ENCODE data around the gene TGFBRAP1.
"Not testable (repeated sequence)": the region's sequence is repeated elsewhere in the genome, so short reads cannot be mapped to it uniquely, and the experiment has no call there.

The TGFBRAP1 gene

GRCh38 chr2:105357122-105357521 is 27.6 kb upstream of the TGFBRAP1 start:
- no peak for FAIRE-seq

DNA sequence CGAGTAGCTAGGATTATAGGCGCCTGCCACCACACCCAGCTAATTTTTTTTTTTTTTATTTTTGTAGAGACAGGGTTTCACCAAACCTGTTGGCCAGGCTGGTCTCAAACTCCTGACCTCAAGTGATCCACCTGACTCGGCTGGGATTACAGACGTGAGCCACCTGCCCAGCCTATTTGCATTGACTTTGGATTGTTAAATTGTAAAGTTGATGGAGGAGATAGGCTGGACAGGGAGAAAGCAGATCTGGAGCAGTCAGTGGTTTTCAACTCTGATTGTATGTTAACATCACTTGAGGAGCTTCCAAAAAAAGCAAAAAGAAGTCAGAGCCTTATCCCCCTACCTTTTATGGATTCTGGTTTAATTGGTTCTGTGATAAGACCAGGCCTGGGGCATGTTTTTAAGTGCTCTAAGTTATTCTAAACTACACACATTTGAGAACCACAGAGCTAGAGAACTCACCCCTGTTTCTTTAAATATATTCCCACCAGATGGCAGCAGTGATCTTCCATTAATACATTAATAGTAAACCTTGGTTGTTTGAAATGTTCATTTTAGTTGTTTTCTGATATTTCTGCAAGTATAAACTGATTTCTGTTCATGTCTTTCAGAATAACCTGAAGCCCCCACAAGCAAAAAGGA is 15.3 kb upstream of the TGFBRAP1 start:
- peak; percentile 73 for FAIRE-seq

DNA sequence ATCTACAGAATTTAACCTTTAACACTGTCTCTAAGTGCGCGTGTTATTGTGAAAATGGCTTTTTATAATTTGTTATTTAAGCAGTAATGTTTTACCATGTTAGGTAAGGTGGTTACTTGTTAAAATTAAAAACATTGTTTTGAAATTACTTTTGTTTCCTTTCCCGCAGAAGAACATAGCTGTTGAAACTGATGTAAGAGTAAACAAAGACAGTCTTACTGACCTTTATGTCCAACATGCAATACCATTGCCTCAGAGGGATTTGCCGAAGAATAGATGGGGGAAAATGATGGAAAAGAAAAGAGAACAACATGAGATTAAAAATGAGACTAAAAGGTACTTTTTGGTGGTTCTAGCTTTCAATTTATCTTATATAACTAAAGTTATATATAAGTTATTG is 9.9 kb upstream of the TGFBRAP1 start:
- no peak for FAIRE-seq

GRCh38 chr2:105338020-105338385 is 8.5 kb upstream of the TGFBRAP1 start:
- FAIRE-seq = no peak

GRCh38 chr2:105337122-105338019 is 7.8 kb upstream of the TGFBRAP1 start, which contains the start of gene C2orf49:
Gene C2orf49 (plus strand): TSS chr2:105337540. CDS start chr2:105337588, 48 bp downstream.
- FAIRE-seq = peak; percentile 78

GRCh38 chr2:105336786-105337121 is 7.2 kb upstream of the TGFBRAP1 start:
- peak; percentile 58 for FAIRE-seq

- FAIRE-seq = no peak
Observed at GRCh38 chr2:105335469-105335868, 5.9 kb upstream of the TGFBRAP1 start.

- no peak for FAIRE-seq
Observed at GRCh38 chr2:105334211-105334610, 4.7 kb upstream of the TGFBRAP1 start.

GRCh38 chr2:105330681-105331375 is 1.3 kb upstream of the TGFBRAP1 start:
- no peak for FAIRE-seq

GRCh38 chr2:105329197-105329554 is 359 bp downstream of the TGFBRAP1 start:
- no peak for FAIRE-seq

DNA sequence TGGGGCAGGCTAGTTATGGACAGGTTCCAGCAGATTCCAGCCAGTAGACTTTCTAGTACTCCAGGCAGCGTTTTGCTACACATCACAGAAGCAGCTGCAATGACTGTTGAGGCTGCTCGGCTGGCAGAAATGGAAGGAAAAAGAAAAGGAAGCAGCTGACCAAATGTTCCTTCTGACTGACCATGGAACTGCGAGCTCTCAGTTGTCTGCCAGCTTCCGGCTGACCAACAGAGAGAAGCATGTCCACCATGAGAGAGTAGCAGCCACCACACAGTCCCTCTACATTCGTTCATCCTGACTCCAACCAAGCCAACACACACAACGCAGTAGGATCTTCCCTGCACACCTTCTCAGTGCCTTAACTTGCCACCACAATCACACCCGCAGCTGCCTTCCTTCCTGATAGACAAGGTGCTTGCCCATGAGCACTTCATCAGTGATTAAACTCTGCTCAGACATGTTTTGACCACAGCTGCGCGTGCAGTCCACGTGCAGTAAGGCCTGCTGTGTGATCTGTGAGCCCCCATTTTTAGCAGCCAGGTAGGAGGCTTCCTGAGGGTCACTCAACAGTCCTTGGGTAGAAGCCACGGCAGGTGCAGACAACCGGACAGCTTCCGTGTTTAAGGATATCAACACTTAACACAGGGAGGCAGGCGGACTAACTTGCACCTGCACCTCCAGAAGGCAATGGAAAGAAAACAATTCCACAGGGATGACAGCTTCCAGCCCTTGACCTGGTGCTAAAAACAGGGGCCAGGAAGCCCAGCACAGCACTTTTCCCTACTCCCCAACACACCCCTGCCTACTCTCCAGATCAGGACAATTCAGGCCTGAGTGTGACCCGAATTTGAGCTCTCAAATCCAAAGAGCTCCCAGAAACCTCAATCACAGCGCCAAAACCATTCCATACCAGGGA is 996 bp downstream of the TGFBRAP1 start:
- no peak for FAIRE-seq

GRCh38 chr2:105327690-105328089 is 1.8 kb downstream of the TGFBRAP1 start:
- no peak for FAIRE-seq

- FAIRE-seq = not testable (repeated sequence)
Observed at GRCh38 chr2:105327271-105327670, 2.3 kb downstream of the TGFBRAP1 start.

DNA sequence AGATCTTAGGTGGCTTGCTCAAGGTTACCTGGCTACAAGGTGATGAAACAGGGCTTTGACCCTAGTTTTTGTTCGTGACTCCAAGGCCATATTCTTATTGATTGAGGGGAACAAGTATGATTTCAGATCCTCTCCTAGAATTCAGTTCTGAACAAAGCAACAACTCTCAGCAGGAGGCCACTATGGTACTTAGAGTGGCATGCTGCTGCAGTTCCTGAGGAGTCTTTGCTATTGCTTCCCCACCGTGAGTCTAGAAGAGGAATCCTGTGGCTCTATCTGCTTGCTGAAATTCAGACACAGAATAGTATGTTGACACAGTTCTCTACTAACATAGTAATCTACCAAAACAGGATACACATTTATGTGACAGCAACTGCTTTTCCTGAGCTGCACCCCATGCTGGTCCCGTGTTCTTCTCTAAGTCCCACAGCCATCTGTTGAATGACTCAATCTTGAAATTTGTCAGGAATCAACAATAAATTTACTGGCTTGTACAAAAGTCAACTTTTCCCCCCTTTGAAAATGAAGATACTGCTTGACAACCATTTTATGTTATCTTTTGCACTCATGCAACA is 4.1 kb downstream of the TGFBRAP1 start:
- no peak for FAIRE-seq

- no peak for FAIRE-seq
Observed at GRCh38 chr2:105324732-105325131, 4.8 kb downstream of the TGFBRAP1 start.

- no peak for FAIRE-seq
Observed at GRCh38 chr2:105324101-105324500, 5.4 kb downstream of the TGFBRAP1 start.

DNA sequence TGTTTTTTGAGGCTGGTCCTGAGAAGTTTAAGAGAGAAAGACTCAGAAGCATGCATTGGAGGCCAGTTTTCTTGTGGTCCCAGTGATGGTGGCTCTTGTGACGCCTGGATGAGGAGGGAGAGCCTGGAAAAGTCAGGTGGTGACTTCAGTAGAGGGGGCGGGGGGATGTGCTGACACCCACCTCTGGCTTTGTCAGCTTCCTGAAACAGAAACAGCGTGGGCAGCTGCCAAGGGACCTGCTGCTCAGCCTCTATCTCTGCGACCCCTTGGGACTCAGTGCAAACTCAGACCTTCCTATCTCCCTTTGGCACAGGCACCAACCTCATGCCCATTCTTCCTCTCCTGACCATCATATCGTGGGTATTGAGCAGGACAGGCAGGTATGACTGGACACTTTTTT is 6.4 kb downstream of the TGFBRAP1 start:
- FAIRE-seq = no peak

GRCh38 chr2:105321875-105322646 is 7.5 kb downstream of the TGFBRAP1 start:
- no peak for FAIRE-seq

DNA sequence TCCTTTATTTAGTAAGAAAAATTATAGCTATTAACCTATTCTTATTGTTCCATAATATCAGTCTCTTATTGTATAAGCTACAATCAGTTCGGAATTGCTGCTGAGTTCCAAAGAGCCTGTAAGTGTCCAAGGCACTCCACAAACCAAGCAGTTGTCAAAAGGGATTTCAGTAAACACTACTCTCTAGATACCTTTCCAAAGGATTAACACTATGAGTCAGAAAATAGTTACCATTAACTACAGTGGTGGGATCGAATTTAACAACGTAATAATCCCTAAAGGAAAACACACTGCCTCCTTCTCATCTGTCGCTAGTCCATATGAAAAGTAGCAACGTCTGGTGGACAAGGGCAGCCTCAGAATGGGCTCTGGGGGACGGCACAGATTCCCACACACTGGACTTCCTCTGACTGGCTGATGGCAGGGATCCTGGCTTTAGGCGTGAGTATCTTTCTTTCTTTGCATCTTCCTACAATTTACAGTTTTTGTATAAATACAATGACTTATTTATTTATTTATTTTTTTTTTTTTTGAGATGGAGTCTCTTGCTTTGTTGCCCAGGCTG is 8.8 kb downstream of the TGFBRAP1 start:
- FAIRE-seq = no peak

- no peak for FAIRE-seq
Observed at GRCh38 chr2:105317937-105318336, 11.6 kb downstream of the TGFBRAP1 start.

DNA sequence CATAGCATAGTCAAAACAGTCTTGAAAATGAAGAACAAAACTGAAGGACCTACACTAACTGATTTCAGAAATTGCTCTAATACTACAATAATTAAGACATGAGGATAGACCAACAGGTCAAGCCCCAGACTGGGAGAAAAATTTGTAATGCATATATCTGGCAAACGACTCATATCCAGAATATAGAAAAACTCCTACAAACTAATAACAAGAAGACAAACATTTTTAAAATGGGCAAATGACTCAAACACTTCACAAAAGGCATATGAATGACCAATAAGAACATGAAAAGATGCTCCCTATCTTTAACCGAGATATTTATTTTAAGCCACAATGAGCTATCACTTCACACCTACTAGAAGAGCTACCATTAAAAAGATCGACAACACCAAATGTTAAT is 14.2 kb downstream of the TGFBRAP1 start:
- no peak for FAIRE-seq
